GM21619 (cell line): ENCODE data around the gene MAP2K2.

ENCODE experiments used
- ATAC-seq: cut with Tn5 transposase; IDR thresholded peaks from one replicate; pipeline ENCODE4 v1.9.1; 2021; ENCODE audit not compliant: unreplicated experiment

MAP2K2 gene

DNA sequence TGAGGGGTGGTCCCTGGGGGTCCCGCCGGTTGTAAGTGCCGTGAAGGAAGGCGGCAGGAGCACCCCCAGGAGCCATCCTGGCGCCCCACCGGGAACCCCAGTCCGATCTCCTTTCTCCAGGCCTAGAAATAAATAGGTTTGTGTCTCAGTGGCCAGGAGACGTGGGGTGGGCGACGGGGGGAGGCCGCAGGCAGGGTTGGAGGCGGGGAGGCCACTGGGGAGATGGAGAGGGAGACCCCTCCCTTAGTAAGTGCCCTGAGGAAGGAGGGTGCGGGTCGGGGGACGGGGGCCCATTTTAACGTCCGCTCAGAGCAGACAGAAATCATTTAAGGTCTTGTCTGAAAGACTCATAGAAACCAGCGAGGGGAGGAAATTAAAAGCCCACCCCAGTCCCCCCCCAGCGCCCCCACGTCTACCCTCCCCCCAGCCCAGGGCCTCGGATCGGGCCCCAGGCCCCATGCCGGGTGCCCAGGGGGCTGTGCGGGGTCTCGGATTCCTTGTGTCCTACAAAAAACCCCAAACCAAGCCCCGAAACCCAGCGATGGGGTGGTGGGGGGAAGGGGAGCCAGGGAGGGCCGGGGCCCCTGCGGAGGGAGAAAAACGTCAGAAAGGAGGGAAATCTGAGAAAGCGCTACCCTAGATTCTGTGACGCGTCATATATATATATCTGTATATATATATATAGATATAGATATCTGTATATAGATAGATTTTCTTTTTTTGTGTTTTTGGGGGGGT, 76.8 kb downstream of the MAP2K2 start:
- ATAC-seq = no peak

DNA sequence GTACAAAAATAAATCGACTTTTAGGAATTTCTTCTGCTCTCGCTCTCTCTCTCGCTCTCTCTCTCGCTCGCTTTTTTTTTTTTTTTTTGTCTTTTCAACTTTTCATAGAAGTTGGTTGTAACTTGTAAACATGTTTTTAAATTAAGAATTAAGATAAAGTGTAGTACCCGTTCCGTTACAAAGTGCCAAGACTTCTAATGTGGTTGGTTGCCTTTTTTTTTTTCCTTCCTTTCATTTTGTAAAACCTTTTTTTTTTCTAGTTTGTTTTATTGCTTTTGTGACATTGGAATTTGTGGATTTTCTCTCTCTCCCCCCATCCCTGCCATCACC, 77.6 kb downstream of the MAP2K2 start:
- ATAC-seq = no peak

DNA sequence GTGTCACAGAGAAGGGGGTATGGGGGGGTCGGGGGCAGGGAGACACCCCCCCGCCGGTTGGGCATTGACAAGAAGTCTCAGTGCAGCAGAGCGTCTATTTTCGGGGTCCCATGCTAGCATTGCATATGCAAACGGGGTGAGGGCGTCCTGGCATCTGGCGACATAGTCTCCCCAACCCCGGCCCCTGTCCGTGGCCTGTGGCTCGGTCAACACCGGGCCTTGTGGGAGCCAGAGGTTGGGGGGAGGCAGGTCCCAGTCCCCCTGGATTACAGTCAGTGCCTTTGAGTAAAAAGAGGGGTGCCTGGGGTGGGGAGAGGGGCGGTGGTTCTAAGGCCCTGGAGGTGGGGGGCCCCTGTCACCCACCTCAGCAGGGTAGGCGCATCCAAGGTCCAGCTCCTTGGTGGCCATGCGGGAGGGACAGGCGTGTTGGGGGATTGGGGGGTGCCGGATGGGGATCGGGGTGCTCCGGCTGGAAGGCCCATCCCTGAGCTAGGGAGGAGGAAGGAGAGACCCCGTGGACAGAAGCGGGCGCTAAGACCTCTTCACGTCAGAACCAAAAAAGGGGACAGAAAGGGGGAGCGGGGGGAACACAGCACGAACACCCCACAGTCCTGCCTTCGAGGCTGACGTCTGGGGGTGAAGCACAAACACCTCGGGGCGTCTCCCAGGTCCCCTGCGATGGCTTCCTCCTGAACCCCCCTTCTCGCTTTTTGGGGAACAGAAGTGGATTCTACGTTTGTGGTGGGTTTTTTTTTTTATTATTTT, 78.1 kb downstream of the MAP2K2 start:
- ATAC-seq = no peak

DNA sequence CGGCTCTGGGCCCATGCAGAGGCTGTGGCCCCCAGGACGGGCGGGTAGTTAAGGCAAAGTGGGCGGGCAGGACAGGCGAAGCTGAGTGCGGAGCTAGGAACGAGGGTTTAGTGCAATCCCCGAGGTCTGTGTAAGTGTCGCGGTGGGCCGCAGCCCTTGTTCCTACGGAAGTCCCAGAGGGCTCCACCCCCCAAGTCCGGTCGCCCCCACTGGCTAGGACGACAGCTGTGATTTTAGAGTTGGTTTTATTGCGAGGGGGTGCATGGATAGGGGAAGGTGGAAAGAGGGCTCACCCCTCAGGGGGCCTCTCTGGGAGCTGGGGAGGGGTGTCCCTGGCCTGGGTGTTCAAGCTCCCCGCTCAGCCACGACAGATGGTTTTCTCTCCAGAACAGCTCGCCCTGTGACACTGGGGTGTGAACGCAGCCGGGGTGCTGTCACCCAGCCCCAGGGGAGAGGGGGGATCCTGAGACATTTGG, 78.9 kb downstream of the MAP2K2 start:
- ATAC-seq = no peak

DNA sequence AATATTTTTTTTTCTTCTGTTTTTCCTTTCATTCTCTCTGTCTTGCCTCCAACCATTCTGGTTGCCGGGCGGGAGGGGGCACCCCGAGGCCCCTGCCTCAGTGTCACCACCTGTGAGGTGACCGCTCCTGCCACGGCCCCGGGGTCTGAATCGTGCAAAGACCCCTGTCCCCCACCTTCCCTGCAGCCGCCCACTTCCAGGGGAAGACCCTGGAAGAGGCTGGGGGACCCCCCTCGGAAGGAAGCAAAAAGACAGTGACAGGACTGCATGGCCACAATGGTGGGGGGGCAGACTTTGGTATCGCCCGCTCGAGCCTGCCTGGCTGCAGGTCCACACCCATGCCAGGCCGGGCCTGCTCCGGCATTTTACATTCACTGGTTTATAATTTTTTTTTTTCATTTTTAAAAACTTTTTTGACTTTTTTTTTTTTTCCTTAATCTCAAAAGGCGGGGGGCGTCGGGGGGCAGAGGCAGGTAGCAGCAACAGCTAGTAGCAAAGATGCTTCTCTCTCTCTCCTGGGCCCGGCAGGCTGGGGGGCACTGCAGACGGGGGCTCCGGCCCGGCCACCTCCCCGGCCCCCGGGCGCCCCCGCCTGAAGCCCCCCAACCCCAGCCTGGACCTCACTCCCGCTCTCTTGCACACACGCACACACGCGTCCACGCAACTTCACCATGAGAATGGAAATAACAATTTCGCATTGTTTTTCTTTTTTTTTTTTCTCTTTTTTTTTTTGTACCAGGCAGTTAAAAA, 79.8 kb downstream of the MAP2K2 start:
- ATAC-seq = no peak

DNA sequence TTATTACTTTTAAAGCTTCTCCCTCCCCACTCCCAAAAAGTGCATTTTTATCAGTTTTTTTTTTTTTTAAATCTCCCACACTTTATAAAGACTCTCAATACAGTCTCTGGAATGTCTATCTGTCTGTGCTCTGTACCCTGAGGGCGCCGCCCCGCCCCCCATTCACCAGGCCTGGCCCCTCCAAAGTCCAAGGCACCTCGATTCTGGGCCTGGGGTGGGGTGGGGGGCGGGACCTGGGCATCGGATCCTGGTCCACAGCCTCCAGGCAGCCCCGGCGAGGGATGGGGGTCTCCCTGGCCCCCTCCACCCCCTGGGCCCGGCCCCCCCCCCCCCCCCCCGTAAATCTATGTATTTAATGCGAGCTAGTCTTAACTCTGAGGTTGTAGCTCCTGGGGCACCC, 80.5 kb downstream of the MAP2K2 start:
- ATAC-seq = no peak

DNA sequence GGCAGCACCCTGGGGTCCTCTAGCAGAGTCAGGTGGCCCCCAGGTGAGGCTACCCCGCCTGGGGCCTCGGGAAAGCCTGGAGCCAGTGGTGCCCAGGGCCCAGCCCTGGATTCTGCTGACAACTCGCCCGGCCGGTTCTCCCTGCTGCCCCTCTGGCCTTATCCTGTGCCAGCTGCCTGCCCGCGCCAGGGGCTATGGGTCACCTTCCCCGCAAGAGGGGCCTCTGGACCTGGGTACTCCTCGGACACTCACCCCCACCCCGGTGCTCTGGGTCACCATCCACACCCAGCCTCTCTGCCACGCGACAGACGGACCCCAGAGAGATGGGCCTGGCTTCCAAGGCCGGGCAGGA, 81.2 kb downstream of the MAP2K2 start:
- ATAC-seq = no peak

DNA sequence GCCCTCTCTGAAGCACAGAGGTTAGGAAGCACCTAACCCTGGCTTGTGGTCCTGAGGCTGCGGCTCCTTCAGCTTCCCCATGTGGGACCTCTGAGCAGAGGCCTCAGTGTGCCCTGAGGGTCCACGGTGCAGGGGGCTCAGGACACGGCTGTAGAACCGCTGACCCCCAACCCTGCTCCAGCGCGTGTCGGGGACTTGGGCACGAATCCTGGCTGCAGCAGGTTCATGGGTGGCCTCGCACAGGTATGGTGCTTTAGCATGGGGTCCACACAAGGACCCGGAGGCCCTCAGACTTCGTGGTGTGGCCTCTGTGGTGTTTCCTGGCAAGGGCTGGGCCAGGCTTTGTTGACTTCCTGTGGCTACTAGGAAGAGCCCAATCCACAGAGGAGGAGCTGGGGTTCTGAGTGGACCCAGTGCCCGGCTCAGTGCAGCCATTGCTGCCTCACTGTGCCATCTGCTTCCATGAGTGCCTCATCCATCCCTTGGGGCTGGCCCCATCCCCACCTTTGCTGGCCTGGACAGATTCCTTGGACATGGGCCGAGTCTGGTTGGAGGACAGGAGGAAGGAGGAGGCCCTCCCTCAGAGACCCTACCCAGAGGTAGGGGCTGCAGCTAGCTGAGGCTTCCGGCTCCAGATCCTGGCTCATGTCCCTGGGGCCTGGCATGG, 81.7 kb downstream of the MAP2K2 start:
- no peak for ATAC-seq
